HG02798 (cell line): ENCODE measurements around the gene MMD2.
A peak's percentile ranks its signal among the peaks of the same experiment; 100 is the strongest.
"Not testable (repeated sequence)": the region's sequence is repeated elsewhere in the genome, so short reads cannot be mapped to it uniquely, and the experiment has no call there.

Experiments
- ATAC-seq: cut with Tn5 transposase; IDR thresholded peaks from one replicate; pipeline ENCODE4 v1.9.1; 2021; ENCODE audit warnings: mild to moderate bottlenecking; ENCODE audit not compliant: unreplicated experiment, poor library complexity

The MMD2 gene, protein sequence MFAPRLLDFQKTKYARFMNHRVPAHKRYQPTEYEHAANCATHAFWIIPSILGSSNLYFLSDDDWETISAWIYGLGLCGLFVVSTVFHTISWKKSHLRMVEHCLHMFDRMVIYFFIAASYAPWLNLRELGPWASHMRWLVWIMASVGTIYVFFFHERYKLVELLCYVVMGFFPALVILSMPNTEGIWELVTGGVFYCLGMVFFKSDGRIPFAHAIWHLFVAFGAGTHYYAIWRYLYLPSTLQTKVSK

DNA sequence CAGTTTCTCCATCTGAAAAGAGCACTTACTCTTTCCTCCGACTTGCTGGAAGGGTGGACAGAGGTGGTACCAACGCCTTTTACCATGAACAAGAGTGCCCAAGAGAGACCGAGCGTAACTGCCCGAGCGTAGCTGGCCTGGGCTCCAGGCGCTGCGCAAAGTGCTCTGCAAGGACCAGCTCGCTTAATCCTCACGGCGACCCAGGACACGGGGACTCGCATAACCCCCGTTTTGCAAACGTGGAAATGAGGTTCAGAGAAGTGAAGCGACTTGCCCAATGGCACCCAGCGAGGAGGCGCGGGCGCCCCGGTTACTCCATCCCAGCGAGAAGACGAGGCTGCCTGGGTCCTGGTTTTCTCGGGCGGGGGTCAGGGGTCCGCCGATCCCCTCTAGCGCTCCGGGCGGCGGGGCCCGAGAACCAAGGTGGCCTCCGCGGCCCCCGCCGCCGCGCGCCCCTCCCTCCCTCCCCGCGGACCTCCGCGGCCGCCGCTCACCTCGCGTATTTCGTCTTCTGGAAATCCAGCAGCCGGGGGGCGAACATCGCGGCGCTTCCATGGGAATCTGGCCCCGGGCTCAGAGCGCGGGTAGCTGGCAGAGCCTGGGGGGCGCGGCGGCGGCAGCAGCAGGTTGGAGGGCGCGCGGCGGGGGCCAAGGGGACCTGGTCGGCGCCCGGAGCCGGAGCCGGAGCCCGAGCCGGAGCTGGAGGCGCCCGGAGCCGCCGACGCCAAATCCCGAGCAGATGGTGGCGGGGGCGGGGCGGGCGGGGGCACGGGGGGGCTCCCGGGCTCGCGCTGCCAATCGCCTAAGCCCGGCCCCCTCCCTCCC, at the start of gene MMD2:
TSS of gene MMD2 (minus strand) at position 711 of the 825 bp plus-strand sequence. CDS start at position 541, 170 bp downstream.
- no peak for ATAC-seq

DNA sequence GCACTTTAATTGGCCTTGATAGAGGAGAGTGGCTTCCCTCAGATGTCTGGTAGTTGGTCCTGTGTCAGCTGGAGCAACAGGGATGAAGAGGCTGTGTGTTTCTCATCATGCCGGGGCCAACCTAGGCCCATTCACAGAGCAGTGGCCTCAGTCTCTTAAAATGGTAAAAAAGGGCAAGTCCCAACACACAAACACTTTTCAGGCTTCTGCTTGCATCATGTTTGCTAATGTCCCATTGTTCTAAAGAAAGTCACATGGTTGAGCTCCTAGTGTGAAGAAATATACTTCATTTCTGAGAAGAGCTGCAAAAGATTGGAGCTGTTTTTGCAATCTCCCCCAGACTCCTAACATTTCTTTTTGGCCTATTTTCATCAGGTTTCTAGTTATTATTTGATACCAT, 46.1 kb upstream of the MMD2 start:
- no peak for ATAC-seq

DNA sequence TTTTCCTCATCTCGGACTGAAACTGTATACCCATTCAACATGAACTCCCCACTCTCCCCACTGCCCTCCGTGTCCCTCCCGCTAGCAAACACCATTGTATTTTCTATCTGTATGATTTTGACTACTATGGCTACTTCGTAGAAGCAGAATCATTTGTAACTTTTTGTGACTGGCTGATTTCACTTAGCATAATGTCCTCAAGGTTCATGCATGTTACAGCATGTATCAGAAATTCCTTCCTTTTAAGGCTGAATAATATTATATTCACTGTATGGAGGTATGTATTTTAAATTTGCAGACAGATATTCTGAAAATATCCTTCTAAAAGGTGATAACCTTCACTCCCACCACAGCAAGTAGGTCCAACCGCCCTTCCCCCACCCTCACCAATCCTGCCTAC, 42.9 kb upstream of the MMD2 start:
- no peak for ATAC-seq

DNA sequence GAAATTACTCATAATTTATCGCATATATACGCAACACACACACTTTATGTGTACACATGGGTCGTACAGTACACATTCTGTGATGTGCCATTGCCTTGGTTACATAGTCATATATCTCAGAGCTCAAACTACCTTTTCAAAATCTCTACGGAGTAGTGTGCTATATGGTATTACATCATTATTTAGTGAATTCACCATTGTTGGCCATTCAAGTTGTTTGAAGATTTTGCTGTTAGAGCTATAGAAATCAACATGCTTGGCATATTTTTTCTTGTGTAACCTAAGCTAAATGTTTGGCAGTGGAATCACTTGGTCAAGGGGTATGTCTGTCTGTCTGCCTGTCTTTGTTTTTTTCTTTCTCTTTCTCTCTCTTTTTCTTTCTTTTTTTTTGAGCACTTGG, 42.0 kb upstream of the MMD2 start:
- no peak for ATAC-seq

DNA sequence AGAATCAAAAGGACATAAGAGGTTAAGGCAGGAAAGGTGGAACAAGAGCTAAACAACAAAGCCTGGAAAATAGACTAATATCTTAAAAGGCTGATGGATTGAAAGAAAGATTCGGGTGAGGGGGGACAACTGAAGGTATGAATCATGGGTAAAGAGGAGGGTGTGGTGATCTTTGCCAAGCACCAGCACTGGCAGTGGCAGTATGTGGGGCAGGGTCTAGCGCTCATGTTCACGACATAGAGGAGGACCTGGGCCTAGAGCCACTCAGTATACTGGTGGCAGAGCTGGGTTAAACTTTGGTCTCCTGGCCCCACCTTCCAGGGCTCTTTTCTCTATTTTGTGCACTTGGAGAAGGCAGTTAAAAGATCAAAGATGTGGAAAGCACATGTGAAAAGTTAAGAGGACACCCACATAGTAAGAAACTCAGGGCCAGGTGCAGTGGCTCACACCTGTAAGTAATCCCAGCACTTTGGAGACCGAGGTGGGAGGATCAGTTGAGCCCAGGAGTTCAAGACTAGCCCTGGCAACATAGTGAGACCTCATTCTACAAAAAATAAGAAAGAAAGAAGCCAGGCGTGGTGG, 40.5 kb upstream of the MMD2 start:
- no peak for ATAC-seq

DNA sequence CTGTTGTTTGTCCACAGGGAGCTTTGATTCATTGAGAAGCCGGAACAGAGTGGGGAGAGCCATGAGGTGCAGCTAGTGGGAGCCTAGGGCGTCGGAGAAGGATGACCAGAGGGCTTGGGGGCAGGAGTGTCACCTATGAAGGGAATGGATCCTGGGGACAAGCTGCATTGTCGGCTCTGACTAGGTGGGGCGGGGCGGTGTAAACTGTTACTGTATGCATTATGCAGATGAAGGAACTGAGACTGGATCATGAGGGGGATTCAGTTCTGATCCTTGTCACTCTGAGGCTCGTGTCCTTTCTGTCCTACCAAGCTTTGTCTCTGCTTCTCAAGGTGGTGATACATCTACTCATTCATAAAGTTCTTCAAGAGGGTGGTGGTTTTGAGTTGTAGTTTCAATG, 39.9 kb upstream of the MMD2 start:
- no peak for ATAC-seq

DNA sequence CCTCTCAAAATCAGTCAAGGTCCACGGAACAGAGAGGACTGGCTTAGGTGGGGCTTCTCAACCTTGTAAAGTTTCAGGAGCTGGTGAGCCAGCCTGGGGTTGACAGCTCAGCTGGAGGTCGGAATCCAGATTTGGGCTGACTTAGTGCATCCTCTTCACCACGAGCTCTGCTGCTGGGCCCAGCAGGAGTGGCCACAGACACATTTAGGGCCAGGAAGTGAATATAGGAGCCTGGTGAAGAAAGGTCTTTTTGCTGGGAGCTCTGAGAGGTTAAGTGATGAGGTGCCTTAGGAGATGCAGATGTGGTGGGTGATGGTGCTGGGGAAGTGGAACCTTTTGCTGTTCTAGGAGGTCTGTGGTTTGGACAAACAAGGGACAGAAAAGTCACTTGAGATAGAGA, 39.3 kb upstream of the MMD2 start:
- no peak for ATAC-seq

DNA sequence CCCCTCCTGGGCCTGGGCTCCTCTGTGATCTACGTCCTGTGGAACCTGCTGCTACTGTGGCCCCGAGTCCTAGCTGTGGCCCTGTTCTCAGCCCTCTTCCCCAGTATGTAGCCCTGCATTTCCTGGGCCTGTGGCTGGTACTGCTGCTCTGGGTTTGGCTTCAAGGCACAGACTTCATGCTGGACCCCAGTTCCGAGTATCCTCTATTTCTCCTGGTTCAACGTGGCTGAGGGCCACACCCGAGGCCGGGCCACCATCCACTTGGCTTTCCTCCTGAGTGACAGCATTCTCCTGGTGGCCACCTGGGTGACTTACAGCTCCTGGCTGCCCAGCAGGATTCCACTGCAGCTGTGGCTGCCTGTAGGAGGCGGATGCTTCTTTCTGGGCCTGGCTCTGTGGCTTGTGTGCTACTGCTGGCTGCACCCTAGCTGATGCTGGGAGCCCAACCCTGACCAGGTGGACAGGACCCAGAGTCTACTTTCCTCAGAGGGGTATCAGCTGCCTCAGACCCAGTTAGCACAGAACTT, 37.8 kb upstream of the MMD2 start:
- no peak for ATAC-seq

DNA sequence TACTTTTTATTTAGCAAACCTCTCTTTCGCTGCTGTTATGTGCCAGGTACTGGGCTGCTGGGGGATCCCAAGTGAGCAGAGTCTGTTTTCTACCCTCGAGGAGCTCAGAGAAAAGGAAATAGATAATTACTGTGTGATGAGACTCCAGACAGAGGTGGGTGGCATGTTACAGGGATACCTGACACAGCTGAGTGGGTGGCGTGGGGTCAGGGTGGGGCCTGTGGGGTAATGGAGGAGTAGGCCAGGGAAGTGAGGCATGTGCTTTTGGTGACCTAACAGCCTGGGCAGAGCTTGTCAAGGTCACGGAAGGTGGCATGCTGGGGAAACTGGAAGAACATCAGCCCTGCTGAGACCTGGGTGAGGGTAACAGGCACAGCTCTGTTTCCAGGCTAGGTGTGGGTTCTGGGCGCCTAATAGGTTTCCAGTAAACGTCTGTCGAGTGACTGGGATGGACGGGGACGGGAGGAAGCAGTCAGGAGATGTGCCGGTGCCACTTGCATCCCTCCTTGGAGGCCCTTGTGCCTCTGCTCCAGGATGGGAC, 36.5 kb upstream of the MMD2 start:
- no peak for ATAC-seq

DNA sequence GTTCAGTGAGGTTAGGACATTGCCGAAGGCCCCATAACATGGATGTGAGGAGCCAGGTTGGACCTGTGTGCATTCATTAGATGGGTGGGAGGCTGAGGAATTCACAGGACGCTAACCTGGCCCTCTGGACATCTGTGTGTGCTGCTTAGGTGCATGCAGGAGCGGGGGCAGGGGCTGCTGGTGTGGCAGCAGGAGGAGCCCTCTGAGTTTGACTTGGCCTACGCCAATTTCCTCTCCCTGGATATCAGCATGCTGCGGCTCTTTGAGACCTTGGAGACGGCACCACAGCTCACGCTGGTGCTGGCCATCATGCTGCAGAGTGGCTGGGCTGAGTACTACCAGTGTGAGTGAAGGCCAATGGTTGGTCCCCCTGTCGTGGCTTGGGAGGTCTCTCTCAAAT, 34.5 kb upstream of the MMD2 start:
- no peak for ATAC-seq

DNA sequence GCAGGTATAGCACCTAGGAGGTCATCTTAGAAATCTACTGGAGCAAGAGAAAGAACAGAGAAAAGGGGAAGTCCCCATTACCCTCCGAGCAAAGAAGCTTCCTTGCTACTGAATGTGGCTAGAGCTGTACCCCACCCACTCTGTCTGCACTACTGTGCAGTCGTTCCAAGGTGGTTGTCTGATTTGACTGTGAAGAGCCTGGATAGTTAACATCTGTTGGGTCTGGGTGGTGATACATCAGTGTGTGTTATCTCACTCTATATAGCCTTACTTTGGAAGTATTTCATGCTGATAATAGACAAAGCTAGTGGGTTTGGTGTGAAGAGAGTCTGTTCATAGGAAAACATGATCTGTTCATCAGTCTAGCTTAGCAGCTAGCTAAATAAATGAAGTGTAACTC, 23.8 kb upstream of the MMD2 start:
- peak; percentile 69 for ATAC-seq

DNA sequence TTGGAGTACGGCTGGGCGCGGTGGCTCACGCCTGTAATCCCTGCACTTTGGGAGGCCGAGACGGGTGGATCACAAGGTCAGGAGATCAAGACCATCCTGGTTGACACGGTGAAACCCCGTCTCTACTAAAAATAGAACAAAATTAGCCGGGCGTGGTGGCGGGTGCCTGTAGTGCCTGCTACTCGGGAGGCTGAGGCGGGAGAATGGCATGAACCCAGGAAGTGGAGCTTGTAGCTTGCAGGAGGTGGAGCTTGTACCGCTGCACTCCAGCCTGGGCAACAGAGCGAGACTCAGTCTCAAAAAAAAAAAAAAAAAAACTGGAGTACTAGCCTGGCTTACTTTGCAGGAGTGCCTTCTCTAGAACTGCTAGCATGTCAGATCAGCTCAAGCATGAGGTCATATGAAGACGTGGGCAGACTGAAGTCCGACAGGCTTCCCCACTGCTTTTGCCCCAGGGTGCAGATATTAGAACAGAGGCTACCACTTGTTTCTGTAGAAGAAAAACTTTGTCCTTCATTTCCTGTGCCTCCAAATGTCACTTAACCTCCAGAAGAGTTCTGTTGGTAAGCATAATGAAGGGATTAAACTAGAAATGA, 22.4 kb upstream of the MMD2 start:
- ATAC-seq: not testable (repeated sequence)

DNA sequence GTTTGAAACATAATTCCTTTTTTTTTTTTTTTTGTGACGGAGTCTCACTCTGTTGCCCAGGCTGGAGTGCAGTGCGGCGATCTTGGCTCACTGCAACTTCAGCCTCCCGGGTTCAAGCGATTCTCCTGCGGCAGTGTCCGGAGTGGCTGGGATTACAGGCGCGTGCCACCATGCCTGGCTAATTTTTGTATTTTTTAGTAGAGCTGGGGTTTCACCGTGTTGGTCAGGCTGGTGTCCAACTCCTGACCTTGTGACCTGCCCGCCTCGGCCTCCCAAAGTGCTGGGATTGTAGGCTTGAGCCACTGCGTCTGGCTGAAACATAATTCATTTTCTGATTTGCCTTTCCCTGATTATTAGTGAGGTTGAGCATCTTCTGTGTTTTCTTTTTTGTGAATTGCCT, 16.6 kb upstream of the MMD2 start:
- not testable (repeated sequence) for ATAC-seq

DNA sequence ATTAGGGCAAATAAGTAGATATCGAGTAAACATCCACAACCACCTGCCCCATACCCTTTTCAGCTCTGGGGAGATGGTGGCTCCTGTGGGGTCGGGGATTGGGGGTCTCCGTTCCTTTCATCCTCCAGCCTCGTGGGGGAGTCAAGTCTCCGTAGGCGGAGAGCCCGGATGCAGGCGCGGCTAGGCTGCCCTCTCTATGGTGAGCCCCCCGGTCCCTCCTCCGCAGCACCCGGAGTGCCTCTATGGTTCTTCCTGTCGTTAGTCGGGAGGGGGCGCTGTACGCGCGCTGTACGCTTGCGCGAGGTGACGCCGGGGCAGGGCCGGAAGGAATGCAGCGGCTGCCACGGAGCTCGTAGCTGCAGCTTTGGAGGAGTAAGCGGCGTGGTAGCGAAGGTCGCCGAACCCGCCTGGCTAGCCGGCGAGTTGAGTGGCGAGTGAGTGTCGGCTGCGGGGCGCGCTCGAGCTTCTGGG, 14.8 kb upstream of the MMD2 start:
- ATAC-seq: peak; percentile 96

DNA sequence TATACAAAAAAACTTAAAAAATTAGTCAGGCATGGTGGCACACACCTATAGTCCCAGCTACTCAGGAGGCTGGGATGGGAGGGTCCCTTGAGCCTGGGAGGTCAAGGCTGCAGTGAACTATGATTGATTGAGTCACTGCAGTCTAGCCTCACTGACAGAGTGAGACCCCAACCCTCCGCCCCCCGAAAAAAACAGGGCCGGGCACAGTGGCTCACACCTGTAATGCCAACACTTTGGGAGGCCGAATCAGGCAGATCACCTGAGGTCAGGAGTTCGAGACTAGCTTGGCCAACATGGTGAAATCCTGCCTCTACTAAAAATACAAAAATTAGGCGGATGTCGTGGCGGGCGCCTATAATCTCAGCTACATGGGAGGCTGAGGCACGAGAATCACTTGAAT, 13.5 kb upstream of the MMD2 start:
- ATAC-seq: not testable (repeated sequence)

DNA sequence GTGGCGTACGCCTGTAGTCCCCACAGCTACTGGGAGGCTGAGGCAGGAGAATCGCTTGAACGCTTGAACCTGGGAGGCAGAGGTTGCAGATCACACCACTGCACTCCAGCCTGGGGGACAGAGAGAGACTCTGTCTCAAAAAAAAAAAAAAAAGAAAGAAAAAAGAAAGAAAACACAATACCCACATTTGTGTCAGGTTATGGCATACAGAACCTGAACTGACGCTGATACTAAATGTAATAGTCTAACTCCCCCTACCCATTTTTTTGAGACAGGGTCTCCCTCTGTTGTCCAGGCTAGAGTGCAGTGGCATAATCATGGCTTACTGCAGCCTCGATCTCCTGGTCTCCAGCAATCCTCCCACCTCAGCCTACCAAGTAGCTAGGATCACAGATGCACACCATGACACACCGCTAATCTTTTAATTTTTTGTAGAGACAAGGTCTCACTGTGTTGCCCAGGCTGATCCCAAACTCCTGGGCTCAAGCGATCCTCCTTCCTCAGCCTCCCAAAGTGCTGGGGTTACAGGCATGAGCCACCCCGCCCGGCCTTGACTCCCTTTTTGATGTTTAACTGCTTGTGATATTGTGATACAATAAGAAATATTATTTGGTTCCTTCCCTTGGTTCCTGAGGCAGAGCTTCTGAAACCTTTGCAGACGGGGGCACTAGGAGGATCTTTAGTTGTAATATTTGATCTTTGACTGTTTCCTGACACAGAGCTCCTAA, 6.5 kb upstream of the MMD2 start:
- no peak for ATAC-seq

DNA sequence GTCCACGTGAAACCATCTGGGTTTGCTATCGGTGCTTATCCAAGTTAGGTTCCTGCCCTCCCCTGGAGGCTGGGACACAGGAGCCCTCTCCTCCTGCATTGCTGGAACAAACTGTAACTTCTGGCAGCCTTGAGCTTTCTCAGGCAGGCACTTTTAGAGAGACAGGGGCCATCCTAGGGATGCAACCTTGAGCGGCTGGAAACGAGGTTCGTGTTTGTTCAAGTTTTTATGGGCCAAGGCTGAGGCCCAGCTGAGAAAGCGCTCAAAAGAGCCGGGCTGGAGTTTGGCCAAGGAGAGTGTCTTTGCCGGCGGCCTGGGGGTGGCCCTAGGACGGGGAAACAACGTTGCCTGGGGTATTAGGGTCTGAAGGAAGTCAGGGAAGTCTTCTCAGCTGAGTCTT, 5.5 kb upstream of the MMD2 start:
- ATAC-seq: no peak

DNA sequence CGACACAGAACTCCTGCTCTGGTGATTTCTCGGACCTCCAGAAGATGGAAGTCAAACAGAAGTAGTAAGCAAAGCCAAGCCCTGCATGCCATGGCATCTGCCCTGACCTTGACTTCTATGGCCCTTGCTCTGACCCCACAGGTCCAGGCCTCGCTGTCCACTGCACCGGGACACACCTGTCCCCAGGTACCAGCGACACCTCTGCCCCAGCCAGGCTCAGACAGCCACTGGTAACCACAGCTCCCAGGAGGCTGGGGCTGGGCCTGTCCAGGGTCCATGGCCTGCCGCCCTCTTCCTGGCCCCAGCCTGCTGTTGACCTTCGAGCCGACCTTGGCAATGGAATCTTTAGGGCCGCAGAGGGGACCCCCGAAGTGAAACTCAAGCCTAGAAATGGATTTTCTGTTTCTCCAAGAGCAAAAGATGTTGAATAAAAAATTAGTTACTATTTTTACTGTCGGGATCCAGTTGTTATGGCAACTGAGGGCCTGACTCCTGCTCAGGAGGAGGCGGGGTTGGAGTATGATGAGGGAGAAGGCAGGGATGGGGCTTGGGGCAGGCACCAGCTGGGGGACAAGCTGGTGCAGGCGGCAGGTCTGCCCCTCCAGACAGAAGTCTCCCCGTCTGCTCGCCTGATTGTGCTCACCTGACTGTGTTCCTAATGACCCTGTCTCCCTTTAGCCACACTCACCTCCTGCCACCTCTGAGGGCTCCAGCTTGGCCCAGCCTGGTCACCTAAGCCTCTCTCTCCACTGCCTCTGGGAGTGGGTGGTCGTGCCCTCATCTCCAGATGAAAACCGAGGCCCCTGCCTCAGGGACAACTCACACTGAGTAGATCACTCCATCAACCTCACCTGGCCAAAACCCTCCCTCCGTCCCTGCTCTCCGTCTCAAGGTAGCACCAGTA, 4.1 kb upstream of the MMD2 start:
- no peak for ATAC-seq

DNA sequence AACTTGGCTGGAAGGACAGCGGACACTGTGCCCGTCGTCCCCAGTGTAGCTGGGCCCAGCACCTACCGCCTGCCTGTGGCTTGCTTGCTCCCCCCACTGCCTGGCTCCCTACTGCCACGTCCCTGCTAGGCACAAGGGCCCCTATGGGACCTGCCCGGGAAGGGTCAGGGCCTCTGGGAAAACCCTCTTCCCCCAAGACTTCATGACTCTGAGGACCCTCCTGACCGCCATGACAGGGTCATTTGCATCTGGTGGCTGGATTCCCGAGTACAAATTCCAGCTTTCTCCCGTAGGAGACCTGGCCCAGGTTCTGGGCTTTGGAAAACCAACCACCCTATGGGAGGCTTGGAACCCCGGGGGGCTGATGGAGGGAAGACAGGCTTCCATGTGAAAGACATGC, 1.4 kb upstream of the MMD2 start:
- ATAC-seq: no peak
